ENCODE measurements around the gene PAX5.
A peak's percentile ranks its signal among the peaks of the same experiment; 100 is the strongest.
"Not testable (repeated sequence)": the region's sequence is repeated elsewhere in the genome, so short reads cannot be mapped to it uniquely, and the experiment has no call there.

Gene PAX5

GRCh38 chr9:36873247-36873875, 160.7 kb downstream of the PAX5 start:
- DNase-seq = peak; percentile 91

- no peak for DNase-seq
Observed at GRCh38 chr9:36872641-36873040, 161.4 kb downstream of the PAX5 start.

GRCh38 chr9:36871606-36872005, 162.5 kb downstream of the PAX5 start:
- DNase-seq = no peak

GRCh38 chr9:36870960-36871359, 163.1 kb downstream of the PAX5 start:
- DNase-seq = no peak

GRCh38 chr9:36869605-36870004, 164.5 kb downstream of the PAX5 start:
- DNase-seq = not testable (repeated sequence)

- no peak for DNase-seq
Observed at GRCh38 chr9:36868586-36869282, 165.3 kb downstream of the PAX5 start.

GRCh38 chr9:36867672-36868471, 166.2 kb downstream of the PAX5 start:
- no peak for DNase-seq

GRCh38 chr9:36867241-36867640, 166.8 kb downstream of the PAX5 start:
- DNase-seq = no peak

GRCh38 chr9:36866840-36867239, 167.2 kb downstream of the PAX5 start:
- peak; percentile 55 for DNase-seq

GRCh38 chr9:36865731-36866635, 168.1 kb downstream of the PAX5 start:
- no peak for DNase-seq

GRCh38 chr9:36864491-36865410, 169.3 kb downstream of the PAX5 start:
- no peak for DNase-seq

GRCh38 chr9:36862206-36863145, 171.6 kb downstream of the PAX5 start:
- DNase-seq = peak; percentile 61

- no peak for DNase-seq
Observed at GRCh38 chr9:36861528-36862205, 172.4 kb downstream of the PAX5 start.

GRCh38 chr9:36858805-36859375, 175.2 kb downstream of the PAX5 start:
- no peak for DNase-seq

- DNase-seq = peak; percentile 94
Observed at GRCh38 chr9:36855448-36856315, 178.4 kb downstream of the PAX5 start.

GRCh38 chr9:36854751-36855150, 179.3 kb downstream of the PAX5 start:
- no peak for DNase-seq

GRCh38 chr9:36854034-36854433, 180.0 kb downstream of the PAX5 start:
- DNase-seq = no peak

GRCh38 chr9:36853233-36853632, 180.8 kb downstream of the PAX5 start:
- DNase-seq = no peak

All from 8988T (cell line).